Activated gamma-delta T cell treated with Interleukin-2 at 50 U/mL for 16 hours (primary cell): ENCODE measurements around the gene TXNDC2.
"Not testable (repeated sequence)": the region's sequence is repeated elsewhere in the genome, so short reads cannot be mapped to it uniquely, and the experiment has no call there.

Source experiments
- DNase-seq: peaks from one replicate; pipeline ENCODE4 v3.0.0-alpha.2; 2020

Gene TXNDC2

DNA sequence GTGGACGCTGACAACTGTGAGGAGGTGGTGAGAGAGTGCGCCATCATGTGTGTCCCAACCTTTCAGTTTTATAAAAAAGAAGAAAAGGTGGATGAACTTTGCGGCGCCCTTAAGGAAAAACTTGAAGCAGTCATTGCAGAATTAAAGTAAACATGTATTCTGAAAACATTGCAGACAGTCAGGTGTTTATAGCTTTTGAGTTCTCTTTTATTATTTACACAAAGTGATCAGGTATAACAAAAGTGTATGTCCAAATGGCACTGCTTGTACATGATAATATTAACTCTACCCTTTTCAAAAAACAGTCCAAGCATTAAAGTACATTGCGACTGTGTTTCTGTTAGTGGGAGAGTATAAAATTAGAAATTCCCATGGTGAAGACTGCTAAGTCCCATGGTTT is 2.2 kb downstream of the TXNDC2 start:
- no peak for DNase-seq

GRCh38 chr18:9890196-9890595 is 4.4 kb downstream of the TXNDC2 start:
- DNase-seq = no peak

- DNase-seq = no peak
Measured at GRCh38 chr18:9890957-9891356, 5.2 kb downstream of the TXNDC2 start.

DNA sequence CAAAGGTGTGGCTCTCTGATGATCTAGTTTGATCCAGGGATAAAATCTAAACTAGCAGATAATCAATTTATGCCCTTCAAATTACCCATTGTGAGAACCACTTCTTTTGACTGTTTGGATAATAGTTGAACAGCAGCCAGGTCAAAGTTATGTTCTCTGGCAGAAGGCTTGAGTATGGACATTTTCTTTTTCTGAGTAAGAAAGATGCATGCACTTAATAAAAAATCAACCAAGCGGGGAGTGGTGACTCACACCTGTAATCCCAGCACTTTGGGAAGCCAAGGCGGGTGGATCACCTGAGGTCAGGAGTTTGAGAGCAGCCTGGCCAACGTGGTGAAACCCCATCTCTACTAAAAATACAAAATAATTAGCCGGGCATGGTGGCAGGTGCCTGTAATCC is 5.7 kb downstream of the TXNDC2 start:
- not testable (repeated sequence) for DNase-seq

DNA sequence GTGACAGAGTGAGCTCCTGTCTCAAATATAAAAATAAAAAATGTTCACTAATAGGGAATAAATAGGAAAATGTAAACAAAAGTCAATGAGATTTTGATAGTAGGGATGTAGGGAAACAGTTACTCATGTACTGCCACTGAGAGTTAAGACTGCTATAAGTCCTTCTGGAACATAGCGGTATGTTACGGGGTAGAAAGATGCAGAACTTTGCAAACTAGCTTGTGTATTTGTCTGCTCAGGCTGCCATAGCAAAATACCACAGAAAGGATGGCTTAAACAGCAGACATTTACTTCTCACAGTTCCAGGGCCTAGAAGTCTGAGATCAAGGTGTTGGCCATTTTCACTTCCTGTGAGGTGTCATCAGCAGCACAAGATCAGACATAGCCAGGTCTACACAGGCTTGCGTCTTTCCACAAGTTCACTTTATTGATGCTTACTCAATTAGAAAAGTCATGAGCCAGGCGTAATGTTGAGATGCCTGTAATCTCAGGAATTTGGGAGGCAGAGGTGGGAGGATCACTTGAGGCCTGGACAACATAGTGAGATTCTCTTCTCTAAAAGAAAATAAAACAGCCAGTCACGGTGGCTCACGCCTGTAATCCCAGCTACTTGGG is 8.8 kb downstream of the TXNDC2 start:
- DNase-seq = no peak

GRCh38 chr18:9897129-9897528 is 11.4 kb downstream of the TXNDC2 start:
- DNase-seq = no peak

DNA sequence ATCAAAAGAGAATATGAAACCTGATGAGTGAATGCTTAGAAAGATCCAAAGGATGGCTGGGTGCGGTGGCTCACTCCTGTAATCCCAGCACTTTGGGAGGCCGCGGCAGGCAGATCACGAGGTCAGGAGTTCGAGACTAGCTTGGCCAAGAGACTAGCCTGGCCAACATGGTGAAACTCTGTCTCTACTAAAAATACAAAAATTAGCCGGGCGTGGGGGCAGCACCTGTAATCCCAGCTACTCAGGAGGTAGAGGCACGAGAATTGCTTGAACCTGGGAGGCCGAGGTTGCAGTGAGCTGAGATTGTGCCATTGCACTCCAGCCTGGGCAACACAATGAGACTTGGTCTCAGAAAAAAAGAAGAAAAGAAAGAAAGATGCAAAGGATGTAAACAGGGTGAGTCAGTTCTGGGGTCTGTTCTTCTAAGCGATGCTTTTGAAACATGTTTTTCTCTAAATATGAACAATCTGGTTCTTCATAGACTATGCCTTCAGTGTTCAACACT is 12.1 kb downstream of the TXNDC2 start:
- DNase-seq = not testable (repeated sequence)

- no peak for DNase-seq
Measured at GRCh38 chr18:9898792-9899549, 13.2 kb downstream of the TXNDC2 start.

GRCh38 chr18:9899550-9899930 is 13.8 kb downstream of the TXNDC2 start:
- not testable (repeated sequence) for DNase-seq

DNA sequence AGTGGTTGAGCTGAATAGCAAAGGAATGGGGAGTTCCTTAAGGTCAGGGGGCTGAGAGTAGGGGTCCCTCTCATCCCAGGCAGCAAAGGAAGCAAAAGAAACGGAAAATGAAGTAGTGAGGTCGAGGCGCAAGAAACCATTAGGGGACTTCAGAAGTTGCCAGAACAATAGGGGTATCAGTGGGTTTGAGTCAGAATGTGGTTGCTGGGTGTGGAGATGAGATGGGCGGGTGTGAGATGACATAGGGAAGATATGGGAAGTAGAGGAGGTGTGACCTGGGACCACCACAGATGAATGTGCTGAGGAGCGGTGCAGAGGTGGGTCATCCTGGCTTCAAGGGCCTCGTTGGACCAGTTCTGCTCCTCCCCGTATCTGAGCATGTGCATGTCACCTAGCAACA is 14.9 kb downstream of the TXNDC2 start:
- no peak for DNase-seq

DNA sequence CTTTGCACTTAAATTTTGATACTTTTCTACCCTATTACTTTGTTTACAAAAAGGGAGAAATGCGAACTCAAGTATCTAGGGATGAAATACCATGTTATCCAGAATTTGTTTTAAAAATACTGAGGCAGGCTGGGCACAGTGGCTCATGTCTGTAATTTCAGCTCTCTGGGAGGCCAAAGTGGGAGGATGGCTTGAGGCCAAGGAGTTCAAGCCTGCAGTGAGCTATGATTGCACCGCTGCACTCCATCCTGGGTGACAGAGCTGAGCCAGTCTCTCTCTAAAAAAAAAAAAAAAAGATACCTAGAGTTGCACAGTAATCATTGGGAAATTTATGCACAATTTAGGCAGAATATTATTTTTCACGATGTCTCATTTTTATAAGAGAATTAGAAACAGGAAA is 15.6 kb downstream of the TXNDC2 start:
- no peak for DNase-seq

- not testable (repeated sequence) for DNase-seq
Measured at GRCh38 chr18:9902264-9902663, 16.5 kb downstream of the TXNDC2 start.

- DNase-seq = no peak
Measured at GRCh38 chr18:9902832-9903231, 17.1 kb downstream of the TXNDC2 start.

- DNase-seq = no peak
Measured at GRCh38 chr18:9905401-9905922, 19.7 kb downstream of the TXNDC2 start.

DNA sequence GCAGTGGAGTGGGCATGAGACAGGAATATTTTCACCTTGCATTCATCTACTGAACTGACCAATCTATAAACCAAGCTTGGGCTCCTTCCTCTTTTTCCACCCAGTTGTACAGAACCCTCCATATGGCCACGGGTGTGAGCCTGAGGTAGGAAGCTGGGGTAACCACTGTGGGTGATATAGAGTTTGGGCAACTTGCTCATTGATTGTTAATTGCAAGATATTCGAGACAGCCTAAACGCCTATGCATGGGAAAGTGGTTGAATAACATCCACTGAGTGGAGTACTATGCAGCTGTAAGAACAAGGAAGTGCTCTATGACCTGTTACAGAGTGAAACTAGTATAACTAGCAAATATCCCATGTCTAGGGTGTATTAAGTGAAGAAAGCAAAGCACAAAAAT is 20.7 kb downstream of the TXNDC2 start:
- no peak for DNase-seq

DNA sequence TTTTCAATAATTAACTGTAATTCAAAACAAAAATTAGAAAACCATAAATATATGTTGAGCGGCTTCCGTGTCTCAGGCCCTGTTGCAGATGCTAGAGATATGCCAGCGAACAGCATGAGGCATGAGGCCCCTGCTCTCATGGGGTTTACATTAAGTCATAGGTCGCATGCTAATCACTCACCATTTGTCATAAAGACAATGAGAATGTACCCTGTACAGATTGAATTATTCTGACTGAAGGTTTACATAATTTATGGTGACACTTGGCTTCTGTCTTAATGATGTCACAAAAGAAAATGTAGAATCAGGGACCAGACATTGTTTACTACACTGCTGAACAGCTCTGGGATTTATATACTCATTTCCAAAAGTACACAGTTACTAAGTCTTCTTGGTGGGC is 22.1 kb downstream of the TXNDC2 start:
- DNase-seq = no peak

DNA sequence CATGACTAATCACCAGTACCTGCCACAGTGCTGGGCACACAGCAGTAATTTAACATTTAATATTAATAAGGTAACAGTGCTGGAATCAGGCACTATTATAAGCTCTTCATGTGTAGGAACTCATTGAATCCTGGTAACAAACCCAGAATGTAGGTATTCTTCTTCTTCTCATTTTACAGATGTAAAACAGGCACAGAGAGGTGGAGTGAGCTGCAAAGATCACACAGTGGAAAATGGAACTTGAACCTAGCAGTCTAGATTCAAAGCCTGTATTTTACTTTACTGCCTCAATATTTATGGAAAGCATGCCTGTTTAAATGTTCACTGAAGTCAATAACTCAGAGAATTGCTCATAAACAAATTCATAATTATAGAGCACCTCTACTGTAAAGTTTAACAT is 24.3 kb downstream of the TXNDC2 start:
- DNase-seq = no peak

GRCh38 chr18:9910661-9911060 is 24.9 kb downstream of the TXNDC2 start:
- DNase-seq = no peak

DNA sequence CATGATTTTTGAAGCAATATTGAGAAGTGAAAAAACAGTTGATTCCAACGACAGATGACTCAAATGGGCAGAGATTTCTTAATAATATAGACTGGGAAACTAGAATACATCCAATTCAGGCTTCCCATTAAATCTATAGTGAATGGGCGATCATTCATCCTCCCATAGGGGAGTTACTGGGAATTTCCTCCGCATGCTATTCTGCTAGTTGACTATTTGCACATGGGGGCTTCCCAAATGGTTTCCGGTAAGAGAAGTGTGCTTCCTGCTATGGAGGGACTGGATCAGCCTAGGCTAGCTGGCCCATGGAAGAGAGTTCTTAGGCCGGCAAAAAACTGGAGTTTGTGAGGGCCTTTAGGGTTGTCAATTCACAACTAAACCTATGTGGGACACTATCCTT is 25.5 kb downstream of the TXNDC2 start:
- DNase-seq = no peak

DNA sequence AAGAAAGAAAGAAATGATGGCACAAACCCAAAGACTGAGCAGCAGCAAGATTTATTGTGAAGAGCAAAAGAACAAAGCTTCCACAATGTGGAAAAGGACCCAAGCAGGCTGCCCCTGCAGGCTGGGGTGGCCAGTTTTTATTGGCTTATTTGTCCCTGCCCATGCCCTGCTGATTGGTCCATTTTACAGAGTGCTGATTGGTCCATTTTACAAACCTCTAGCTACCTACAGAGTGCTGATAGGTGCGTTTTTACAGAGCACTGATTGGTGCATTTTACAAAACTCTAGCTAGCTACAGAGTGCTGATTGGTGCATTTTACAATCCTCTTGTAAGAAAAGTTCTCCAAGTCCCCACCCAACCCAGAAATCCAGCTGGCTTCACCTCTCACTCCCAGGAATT is 26.5 kb downstream of the TXNDC2 start:
- not testable (repeated sequence) for DNase-seq

GRCh38 chr18:9913151-9913525 is 27.4 kb downstream of the TXNDC2 start:
- DNase-seq = no peak

DNA sequence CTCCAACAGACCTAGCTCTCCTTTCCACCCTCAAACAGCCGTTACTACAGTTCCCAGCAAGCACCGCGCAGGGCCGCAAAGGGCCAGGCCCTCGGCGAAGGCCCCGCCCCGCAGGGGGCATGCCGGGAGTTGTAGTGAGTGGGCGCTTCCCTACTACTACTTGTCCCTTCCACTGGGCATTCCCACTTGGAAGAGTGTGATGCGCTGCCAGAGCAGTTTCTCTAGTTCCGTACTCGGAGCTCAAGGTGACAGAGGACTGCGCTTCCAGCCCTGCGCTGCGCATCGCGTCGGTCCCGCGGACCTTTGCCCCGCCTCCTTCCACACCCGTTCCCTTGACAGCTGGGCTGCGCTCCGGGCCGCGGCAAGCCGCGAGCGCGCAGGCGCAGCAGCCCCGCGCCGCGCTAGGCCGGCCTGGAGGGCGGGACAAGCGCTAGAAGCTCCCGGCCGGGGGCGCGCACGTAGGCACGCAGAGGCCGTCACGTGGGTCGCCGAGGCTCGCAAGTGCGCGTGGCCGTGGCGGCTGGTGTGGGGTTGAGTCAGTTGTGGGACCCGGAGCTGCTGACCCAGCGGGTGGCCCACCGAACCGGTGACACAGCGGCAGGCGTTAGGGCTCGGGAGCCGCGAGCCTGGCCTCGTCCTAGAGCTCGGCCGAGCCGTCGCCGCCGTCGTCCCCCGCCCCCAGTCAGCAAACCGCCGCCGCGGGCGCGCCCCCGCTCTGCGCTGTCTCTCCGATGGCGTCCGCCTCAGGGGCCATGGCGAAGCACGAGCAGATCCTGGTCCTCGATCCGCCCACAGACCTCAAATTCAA is 28.0 kb downstream of the TXNDC2 start, which contains the start of gene VAPA:
TSS of gene VAPA (plus strand) at position 491 of the 808 bp plus-strand sequence. CDS start at position 732, 241 bp downstream.
- DNase-seq = peak; percentile 91

DNA sequence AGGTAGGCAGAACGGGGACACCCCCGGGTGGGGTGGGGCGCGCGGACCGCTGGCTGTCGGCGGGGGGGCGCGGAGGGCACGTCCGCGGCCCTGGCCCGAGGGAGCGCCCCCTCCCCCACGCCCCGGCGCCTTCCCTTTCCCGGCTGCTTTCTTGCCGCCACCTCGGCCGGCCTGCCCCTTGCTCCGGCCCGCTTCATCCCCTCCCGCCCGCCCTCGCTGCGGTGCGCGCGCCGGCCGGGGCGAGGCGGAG is 28.5 kb downstream of the TXNDC2 start:
- no peak for DNase-seq
